Spleen (tissue), 7 donors: ENCODE measurements around the gene PHACTR4.

Experiments used
- POLR2AphosphoS5 ChIP-seq, 3 donors: sonication (generic); formaldehyde crosslinking; IDR thresholded peaks; one replicate each; pipeline ENCODE4 v1.5.1; 2017; ENCODE audit warnings: antibody characterized with exemption in 3 of 3
- TF ChIP-seq, protein P1 (sequence below), 11 experiments: fragments of 200-600 bp in 7 of 11; fragments of 450-650 bp in 4 of 11; sonication (generic) in 4 of 11; IDR thresholded peaks in 8 of 11; conservative IDR thresholded peaks in 3 of 11; 1 replicate in 7 of 11; 2 replicates in 4 of 11; pipeline versions ENCODE4 v1.4.0 to v1.8.0; 2016 to 2021; ENCODE audit warnings: antibody characterized with exemption in 11 of 11, inconsistent platforms in 4 of 11, mild to moderate bottlenecking in 1 of 11
- donor health status: DM: no; HTN: no; CAD: no; lungs with moderate emphysema.
- donor health status: DM: no; HTN: no; CAD: no.
- donor health status: DM: no; HTN: no; CAD: no.

DNA sequence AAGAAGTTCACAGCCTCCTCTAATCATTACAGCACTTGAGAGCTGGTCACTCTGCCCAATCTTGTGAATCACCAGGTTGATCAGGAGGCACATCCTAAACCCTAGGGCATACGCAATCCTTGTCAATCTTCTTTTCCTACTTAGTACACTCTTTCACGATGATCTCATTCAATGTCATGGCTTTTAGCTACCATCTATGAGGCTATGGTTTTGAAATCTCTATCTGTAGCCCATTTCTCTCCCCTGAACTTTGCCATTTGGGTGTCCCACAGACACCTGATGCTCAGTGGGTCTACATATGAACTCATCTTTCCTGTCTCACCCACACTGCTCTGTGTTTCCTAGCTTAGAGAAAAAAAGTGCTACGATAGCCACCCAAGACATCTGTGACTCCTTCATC, 42.6 kb upstream of the PHACTR4 start:
- TF ChIP-seq, protein P1, sequence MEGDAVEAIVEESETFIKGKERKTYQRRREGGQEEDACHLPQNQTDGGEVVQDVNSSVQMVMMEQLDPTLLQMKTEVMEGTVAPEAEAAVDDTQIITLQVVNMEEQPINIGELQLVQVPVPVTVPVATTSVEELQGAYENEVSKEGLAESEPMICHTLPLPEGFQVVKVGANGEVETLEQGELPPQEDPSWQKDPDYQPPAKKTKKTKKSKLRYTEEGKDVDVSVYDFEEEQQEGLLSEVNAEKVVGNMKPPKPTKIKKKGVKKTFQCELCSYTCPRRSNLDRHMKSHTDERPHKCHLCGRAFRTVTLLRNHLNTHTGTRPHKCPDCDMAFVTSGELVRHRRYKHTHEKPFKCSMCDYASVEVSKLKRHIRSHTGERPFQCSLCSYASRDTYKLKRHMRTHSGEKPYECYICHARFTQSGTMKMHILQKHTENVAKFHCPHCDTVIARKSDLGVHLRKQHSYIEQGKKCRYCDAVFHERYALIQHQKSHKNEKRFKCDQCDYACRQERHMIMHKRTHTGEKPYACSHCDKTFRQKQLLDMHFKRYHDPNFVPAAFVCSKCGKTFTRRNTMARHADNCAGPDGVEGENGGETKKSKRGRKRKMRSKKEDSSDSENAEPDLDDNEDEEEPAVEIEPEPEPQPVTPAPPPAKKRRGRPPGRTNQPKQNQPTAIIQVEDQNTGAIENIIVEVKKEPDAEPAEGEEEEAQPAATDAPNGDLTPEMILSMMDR (IDR thresholded peaks at IDR 0.05 in 8 of 11, conservative IDR thresholded peaks at IDR 0.05 in 3 of 11): no peak
- TF ChIP-seq POLR2AphosphoS5 (IDR thresholded peaks at IDR 0.05): no peak
